Activated CD8-positive, alpha-beta memory T cell treated with anti-CD3 and anti-CD28 coated beads for 4 hours (primary cell): ENCODE data around the gene VGLL1.
A peak's percentile ranks its signal among the peaks of the same experiment; 100 is the strongest.

Experiments
- DNase-seq, 2 donors: peaks; one replicate each; pipeline ENCODE4 v3.0.0-alpha.2; 2020; ENCODE audit warnings: low read depth in 2 of 2

The VGLL1 gene

GRCh38 chrX:136531951-136532350 is at the start of gene VGLL1:
Gene VGLL1 (plus strand): TSS chrX:136532215. CDS start chrX:136536021, 3,806 bp downstream.
- DNase-seq: no peak

GRCh38 chrX:136487647-136488046 is 44.4 kb upstream of the VGLL1 start, which contains the start of gene BRS3:
Gene BRS3 (plus strand): TSS chrX:136487947. CDS start chrX:136488115, 168 bp downstream.
- no peak for DNase-seq

DNA sequence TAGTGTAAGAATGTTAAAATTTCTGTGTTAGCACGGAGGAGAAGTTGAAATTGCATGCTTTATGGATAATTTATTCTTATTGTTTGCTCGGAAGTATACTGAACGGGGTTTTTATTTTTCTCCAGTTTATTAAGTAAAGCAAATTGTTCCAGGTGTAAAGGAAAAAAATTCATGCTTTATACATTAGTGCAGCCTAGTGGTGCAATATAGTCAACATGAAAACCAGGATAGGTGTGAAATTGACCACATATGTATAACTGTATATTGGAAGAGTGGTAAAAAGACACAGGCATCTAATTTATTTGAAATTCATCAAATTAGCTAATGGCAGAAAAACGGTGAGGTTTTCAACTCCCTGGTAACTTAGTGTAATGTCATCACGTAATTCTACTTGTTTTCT is 43.3 kb upstream of the VGLL1 start:
- DNase-seq: no peak

- DNase-seq: no peak
Measured at GRCh38 chrX:136491832-136492231, 40.2 kb upstream of the VGLL1 start.

- DNase-seq: no peak
Measured at GRCh38 chrX:136493011-136493410, 39.0 kb upstream of the VGLL1 start.

DNA sequence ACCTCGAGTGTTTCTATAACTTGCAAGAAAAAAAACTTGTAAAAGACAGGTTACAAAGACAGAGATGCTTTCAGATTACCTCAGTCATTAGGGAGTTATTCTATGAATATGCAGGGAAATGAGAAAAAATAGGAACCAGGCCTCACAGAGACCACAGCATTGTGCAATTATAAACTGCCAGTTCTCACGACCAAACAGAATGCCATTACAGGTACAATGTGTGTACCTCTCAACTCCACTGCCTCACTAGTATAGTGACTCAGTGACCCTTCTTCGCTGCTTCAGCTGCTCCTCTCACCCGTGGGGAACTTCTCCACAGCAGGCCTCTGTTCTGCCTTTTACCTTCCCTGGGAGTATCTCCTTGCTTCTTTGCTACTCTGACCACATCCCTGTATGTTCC is 37.0 kb upstream of the VGLL1 start:
- DNase-seq: no peak

- no peak for DNase-seq
Measured at GRCh38 chrX:136496186-136496763, 35.7 kb upstream of the VGLL1 start.

DNA sequence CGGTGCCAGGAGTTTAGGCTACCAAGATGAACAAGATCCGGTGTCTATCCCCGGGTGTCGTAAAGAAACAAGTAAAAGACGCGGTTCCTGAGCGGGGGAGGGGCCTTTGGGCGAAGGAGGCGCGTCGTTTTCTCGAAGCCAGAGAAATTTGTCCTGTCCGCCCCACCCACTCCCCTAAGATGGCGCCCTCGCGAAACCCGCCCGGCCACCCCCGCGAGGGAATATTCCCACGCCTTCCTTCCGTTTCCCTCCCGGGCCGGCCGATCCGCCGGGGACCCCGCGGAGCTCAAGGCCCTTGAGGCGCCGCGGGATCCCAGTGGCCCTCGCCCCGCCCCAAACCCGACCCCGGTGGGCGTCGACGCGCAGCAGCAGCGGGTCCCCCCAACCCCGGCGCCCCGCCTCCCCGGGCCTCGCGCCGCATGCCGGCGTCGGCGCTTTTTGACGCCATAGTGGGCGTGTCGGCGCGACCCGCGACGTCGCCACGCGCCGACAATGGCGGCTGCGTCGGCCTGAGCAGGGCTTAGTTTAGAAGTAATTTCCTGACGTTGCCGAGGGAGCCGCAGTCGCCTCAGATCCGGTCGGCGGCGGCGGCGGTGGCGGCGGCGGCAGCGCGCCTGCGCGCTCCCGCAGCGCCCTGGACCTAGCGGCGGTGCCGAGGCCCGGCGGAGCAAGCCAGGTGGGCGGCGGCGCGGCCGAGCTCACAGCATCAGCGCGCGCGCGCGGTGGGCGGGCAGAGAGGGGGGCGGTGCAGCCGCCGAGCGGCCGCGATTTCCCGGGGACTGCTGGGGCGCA is 35.1 kb upstream of the VGLL1 start:
- DNase-seq: peak; percentile 59 to 71

DNA sequence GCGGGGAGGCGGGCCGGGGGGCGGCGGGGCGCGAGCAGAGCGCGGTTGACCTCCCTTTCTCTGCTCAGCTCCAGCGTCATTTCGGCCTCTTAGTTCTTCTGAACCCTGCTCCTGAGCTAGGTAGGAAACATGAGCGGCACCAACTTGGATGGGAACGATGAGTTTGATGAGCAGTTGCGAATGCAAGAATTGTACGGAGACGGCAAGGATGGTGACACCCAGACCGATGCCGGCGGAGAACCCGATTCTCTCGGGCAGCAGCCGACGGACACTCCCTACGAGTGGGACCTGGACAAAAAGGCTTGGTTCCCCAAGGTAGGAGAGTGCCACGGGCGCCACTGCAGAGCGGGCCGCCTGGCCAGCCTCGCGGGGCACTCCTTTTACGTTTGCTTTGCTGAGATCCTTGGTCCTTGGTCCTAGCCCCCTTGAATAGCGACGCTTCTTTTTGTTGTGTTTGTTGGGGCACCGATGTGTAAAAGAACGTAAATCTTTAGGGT is 34.4 kb upstream of the VGLL1 start, which contains the start of gene HTATSF1:
Gene HTATSF1, plus strand, starts transcription at position 37 of the 497 bp plus-strand sequence. Its CDS starts 93 bp downstream, at position 130.
- DNase-seq: no peak

GRCh38 chrX:136519069-136519468 is 12.9 kb upstream of the VGLL1 start:
- DNase-seq: no peak

DNA sequence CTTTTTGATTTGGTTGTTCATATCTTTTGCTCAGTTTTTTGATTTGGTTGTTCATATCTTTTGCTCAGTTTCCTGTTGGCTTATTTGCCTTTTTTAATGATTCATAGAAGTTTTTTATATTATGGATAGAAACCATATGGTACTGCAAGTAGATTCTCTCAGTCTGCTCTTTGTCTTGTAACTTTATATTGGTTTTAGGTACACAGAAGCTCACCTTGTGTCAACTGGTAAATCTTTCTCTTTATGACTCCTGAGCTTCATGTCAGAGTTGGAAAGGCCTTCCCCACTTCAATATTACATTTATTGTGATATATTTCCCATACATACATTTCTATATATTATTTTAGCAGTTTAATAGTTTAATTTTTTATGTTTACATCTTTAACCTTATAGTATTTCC is 8.2 kb upstream of the VGLL1 start:
- no peak for DNase-seq

- no peak for DNase-seq
Measured at GRCh38 chrX:136525738-136526606, 6.0 kb upstream of the VGLL1 start.

GRCh38 chrX:136528645-136529315 is 3.2 kb upstream of the VGLL1 start:
- DNase-seq: no peak

DNA sequence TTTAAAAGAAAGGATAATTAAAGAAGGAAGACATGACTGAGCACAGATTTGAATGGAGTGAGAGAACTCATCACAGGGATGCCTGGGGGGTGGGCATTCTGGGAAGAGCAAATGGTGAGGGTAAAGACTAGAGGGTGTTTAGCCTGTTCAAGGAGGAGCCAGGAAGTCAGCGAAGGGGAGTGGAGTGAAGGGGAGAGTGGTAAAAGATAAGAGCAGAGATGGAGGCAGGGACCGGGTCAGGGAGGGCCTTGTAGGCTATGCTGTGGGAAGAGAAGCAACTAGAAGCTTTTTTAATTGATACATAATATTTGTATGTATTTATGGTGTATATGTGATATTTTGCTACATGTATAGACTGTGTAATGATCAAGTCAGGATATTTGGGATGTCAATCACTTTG is 2.2 kb upstream of the VGLL1 start:
- DNase-seq: no peak

DNA sequence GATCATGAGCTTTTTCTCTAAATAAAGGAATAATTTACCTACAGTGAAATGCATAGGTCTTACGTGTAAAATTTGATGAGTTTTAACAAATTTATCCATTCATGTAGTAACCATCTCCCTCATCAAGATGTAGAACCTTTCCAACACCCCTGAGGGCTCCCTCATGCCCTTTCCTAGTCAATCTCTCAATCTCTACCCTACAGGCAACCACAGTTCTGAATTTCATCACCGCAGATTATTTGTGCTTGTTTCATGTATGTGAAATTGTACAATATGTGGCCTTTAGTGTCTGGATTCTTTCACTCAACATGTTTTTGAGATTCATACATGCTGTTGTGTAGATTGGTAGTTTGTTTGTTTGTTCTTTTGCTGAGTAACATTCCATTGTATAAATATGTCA is 2.1 kb downstream of the VGLL1 start:
- no peak for DNase-seq

DNA sequence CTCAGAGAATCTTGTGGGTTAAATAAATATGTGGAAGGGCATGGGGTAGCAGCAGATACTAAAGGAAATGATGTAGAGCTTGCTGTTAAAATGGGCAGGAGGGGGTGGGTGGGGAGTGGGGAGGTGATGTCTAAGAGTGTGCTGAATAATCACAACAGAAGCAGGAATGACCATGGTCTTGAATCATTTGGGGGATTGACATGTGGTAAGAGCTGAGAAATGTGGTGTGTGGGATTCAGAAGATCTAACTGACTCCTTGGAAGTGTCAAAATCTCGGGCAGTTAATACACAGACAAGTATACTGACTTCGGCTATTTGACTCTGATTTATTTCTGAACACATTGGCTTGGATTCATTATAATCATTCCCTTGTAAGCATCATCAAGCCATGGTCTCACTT is 6.8 kb downstream of the VGLL1 start:
- DNase-seq: no peak

GRCh38 chrX:136540226-136540625 is 8.2 kb downstream of the VGLL1 start:
- no peak for DNase-seq

DNA sequence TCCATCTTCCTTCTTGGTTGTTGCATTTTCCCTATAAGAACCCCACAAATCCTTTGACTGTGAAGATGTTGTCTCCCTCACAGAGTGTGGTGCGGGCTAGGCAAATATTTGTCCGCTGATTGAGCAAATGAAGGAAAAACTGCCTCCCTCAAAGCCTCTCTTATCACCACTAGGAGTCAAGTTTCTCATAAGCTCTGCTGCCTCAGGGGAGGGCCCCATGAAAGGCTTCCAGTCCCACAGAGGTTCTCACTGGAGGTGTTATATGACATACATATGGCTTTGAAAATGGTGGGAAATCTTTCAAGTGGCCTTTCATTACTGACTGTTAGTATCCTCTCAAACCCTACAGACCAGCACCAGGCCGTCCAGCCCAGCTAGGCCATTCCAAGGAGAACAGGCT is 9.3 kb downstream of the VGLL1 start:
- no peak for DNase-seq

GRCh38 chrX:136542281-136542680 is 10.3 kb downstream of the VGLL1 start:
- DNase-seq: no peak

GRCh38 chrX:136546371-136546781 is 14.4 kb downstream of the VGLL1 start:
- no peak for DNase-seq

- no peak for DNase-seq
Measured at GRCh38 chrX:136549226-136549625, 17.2 kb downstream of the VGLL1 start.

- DNase-seq: no peak
Measured at GRCh38 chrX:136551410-136551809, 19.4 kb downstream of the VGLL1 start.
